Measurements from ENCODE around the gene ABCA10.

- no peak for TF ChIP-seq CTCF (tag by site-specific recombination; IDR thresholded peaks at IDR 0.05)
- no peak for TF ChIP-seq ZNF830 (tag by site-specific recombination; IDR thresholded peaks at IDR 0.05; ENCODE audit: low read depth)
- no peak for TF ChIP-seq ZNF202 (tag by site-specific recombination; IDR thresholded peaks at IDR 0.05; ENCODE audit: borderline replicate concordance)
- TF ChIP-seq MZF1 (tag by site-specific recombination; IDR thresholded peaks at IDR 0.05; ENCODE audit: borderline replicate concordance) = no peak
- TF ChIP-seq, protein P1, sequence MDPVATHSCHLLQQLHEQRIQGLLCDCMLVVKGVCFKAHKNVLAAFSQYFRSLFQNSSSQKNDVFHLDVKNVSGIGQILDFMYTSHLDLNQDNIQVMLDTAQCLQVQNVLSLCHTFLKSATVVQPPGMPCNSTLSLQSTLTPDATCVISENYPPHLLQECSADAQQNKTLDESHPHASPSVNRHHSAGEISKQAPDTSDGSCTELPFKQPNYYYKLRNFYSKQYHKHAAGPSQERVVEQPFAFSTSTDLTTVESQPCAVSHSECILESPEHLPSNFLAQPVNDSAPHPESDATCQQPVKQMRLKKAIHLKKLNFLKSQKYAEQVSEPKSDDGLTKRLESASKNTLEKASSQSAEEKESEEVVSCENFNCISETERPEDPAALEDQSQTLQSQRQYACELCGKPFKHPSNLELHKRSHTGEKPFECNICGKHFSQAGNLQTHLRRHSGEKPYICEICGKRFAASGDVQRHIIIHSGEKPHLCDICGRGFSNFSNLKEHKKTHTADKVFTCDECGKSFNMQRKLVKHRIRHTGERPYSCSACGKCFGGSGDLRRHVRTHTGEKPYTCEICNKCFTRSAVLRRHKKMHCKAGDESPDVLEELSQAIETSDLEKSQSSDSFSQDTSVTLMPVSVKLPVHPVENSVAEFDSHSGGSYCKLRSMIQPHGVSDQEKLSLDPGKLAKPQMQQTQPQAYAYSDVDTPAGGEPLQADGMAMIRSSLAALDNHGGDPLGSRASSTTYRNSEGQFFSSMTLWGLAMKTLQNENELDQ (tag by site-specific recombination; IDR thresholded peaks at IDR 0.05; ENCODE audit: low read depth) = no peak
- TF ChIP-seq, protein P2, sequence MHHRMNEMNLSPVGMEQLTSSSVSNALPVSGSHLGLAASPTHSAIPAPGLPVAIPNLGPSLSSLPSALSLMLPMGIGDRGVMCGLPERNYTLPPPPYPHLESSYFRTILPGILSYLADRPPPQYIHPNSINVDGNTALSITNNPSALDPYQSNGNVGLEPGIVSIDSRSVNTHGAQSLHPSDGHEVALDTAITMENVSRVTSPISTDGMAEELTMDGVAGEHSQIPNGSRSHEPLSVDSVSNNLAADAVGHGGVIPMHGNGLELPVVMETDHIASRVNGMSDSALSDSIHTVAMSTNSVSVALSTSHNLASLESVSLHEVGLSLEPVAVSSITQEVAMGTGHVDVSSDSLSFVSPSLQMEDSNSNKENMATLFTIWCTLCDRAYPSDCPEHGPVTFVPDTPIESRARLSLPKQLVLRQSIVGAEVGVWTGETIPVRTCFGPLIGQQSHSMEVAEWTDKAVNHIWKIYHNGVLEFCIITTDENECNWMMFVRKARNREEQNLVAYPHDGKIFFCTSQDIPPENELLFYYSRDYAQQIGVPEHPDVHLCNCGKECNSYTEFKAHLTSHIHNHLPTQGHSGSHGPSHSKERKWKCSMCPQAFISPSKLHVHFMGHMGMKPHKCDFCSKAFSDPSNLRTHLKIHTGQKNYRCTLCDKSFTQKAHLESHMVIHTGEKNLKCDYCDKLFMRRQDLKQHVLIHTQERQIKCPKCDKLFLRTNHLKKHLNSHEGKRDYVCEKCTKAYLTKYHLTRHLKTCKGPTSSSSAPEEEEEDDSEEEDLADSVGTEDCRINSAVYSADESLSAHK (tag by site-specific recombination; IDR thresholded peaks at IDR 0.05) = no peak
- no peak for TF ChIP-seq TRIM28 (IDR thresholded peaks at IDR 0.05; ENCODE audit: borderline replicate concordance, low read length)
Observed at GRCh38 chr17:69154267-69154666, 74.4 kb downstream of the ABCA10 start.
